GM18508 (cell line): ENCODE measurements around the gene MEIKIN.

Experiments used
- ATAC-seq: cut with Tn5 transposase; IDR thresholded peaks from one replicate; pipeline ENCODE4 v1.9.1; 2021; ENCODE audit warnings: moderate number of reproducible peaks; ENCODE audit not compliant: insufficient read depth, unreplicated experiment

The MEIKIN gene, protein sequence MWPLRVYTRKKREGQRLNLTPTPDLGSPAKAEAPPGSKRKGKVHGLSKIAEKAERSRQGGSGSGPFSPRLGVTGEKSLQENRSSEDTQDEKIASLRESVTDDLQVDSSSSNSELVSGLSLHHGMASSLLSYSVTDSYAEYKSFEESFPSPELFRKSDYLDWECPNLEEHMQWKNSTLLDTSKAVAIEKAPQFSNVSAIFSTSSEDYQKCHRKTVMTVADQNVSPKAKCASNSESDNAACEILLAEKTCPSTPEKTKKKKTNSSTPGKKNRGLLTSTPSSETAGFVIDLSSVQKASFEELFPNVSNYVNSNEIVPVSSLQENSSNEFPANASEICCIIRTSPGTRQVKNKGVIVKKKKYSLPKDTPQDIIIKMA

GRCh38 chr5:131945551-131946168 is at the start of gene MEIKIN:
Gene MEIKIN (minus strand): TSS chr5:131945663. CDS start chr5:131945505, 158 bp downstream.
- no peak for ATAC-seq

DNA sequence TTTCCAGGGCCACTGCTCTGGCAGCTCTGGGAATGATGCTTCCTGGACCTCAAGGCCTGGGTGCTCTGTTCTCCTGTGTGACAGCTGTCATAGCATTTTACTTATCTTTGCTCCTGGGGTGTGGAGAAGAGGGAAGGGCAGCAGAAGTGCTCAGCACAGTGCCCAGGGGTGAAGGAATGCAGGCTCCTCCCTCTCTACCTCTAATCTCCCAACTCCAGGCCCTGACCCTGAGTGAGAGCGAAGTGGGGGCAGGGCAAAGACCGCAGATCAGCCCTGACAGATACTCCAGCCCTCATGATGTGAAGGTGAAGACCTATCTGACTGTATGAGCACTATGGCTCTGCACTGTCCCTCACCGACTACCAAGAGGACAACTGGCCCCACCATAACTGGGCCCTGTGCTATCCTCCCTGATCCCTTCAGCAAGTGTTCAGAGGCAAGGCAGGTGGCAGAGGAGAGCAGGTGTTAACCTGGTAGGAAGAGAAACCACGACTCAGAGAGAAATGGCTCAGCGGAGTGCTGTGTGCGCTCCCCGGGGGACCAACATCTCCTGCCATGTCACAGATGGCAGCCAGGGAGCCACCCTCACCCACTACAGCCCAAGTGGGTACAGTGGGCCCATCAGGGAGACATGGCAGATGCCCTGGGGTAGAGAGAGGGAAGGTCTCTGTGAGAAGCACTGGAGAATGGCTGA is 49.2 kb upstream of the MEIKIN start:
- ATAC-seq = no peak

DNA sequence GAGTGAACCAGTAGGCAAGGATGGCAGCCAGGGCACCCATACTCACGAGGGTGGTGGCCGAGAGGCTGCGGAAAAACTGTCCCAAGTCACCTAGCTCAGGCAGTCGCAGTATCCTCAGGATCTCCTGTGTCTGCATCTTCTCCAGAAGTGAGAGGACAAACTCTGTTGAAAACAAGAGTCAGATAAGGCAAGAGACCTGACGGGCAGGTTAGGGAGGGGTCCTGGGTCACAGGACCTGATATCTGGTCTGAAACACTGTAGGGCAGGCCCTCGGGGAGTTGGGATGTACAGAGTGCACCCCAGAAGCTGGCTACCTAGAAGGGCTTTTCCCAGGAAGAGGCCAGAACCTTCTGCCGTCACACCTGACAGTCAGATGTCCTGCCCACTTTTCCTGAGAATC is 48.6 kb upstream of the MEIKIN start:
- no peak for ATAC-seq

DNA sequence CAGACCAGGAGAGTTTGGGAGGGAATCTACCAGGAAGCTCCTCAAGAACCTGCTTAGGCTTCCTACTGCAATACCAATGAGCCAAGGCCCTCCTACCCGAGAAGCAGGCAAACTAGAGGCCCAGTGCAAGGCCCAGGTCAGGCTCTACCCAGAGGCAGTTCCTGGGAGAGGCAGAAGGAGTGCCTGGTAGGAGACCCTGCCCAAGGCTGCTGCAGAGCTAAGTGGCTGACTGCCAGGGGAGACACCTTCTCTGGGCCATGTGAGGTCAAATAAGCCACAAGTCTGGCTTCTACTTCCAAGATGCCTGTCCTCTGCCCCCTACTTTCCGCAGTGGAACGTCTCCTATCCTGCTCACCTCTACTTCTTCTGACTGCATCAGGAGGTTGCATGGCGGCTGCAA is 48.2 kb upstream of the MEIKIN start:
- no peak for ATAC-seq

DNA sequence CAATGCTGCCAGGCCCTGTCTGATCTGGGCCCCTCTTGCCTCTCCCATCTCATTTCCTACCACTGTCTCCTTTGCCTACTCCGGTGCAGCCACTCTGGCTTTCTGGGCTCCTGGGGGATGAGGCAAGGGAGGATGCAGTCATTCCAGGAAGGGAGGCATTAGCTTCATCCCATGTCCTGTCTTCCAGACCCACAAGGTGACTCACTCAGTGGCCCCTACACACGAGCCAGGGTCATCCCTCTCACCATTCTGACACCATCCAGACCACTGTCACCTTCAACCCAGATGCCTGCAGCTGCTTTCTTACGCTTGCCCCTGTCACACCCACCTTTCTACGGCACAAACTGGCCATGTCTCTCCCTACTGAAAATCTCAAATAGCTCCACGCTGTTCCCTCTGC is 46.9 kb upstream of the MEIKIN start:
- no peak for ATAC-seq

DNA sequence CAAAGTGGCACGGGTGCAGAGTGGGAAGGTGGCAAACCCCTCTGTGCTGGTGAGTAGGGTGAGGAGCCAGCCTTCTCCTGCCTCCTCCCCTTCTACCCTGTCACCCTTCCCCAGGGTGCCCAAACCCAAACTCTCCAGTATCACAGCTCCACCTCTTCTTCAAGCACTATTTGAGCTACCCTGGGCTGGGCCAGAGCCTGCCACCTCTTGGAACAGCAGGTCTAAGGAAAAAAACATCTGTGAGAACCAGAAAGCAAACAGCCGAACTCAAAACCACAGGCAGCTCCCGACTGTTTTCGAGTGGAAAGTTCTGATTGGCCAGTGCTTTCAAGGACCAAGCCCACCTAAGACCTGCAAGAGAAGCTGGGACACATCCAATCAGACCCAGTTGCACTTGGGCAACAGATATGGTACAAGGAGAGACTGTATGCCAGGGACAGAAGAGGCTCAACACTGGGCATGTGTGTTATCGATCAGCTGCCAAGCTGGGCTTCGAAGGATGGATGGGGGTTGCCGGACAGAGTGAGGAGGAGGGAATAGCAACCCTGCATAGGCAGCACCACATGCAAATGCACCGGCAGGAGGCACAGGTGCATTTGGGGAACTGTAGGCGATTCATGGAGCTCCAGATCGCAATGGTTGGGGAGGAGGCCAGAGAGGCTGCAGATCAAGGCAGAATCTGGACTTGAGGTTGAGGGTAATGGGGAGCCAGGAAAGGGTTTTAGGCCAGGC is 46.3 kb upstream of the MEIKIN start:
- no peak for ATAC-seq

GRCh38 chr5:131990716-131991115 is 45.3 kb upstream of the MEIKIN start:
- ATAC-seq = no peak

DNA sequence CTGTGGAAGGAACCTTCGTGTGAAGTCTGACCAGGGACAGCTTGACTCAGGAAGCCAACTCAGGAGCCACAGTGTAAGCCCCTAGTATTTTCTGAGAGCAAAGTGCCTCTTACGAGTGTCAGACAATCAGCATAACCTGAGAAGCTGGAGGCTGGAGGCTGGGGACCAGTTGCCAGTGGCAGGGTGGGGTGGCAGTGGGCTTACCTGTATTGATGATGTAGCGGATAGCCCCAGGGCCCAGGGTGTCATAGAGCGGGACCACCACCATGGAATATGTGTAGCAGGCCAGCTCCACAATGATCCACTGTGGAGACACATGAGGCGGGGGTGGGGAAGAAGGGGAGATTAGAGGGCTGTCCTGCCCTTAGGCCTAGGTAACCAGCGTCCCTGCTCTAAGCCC is 43.1 kb upstream of the MEIKIN start:
- ATAC-seq = no peak

- ATAC-seq = no peak
Observed at GRCh38 chr5:131987251-131987650, 41.8 kb upstream of the MEIKIN start.

DNA sequence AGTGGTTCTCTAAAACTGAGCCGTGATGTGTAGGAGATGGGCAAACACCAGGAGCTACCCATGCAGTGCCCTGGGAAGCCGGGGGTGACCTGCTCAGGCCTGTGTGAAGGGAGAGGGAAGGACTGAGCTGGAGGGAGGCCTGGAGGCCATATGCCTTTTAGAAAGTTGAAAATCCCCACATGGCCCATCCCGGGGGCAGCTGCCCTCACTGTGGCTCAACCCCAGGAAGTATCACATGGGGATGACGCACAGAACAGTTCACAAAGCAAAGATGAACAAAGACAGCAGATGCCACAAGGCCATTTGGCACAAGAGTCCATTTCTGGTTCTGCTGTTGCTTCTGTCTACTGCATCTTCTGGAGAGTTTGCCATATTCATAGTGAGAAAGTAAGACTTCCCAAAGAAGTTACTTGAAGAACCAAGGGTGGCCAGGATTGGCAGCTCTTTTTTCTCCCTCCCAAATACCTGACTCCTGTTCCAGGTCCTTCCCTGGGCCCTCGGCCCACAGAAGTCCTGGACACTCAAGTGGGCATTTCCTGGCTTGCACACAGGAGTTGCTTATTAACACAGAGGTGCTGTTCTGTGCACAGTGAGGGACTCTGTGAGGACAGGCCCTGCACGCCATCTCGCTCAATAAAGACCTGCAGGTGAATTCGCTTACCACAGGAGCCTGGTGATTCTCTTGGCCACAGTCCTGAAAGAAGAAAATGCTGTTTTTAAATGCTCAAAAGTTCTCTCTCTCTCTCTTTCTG is 40.9 kb upstream of the MEIKIN start:
- no peak for ATAC-seq

- ATAC-seq = no peak
Observed at GRCh38 chr5:131984956-131985665, 39.6 kb upstream of the MEIKIN start.

GRCh38 chr5:131983244-131983771 is 37.8 kb upstream of the MEIKIN start:
- no peak for ATAC-seq

DNA sequence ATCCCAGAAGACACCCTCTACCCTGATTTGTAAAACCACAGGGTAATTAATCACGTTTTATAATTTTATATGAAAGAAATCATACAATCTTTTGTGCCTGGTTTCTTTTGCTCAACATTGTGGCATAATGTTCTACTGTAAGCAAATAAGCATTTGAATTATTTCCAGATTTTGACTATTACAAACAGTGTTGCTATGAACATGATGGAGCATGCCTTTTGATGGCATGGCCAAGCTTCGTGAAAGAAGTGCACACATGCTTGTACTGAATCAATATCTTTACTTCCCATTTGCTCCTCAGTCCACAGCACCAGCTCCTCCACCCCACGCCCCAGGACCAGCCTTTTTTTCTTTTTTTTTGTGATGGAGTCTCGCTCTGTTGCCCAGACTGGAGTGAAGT is 36.1 kb upstream of the MEIKIN start:
- no peak for ATAC-seq

DNA sequence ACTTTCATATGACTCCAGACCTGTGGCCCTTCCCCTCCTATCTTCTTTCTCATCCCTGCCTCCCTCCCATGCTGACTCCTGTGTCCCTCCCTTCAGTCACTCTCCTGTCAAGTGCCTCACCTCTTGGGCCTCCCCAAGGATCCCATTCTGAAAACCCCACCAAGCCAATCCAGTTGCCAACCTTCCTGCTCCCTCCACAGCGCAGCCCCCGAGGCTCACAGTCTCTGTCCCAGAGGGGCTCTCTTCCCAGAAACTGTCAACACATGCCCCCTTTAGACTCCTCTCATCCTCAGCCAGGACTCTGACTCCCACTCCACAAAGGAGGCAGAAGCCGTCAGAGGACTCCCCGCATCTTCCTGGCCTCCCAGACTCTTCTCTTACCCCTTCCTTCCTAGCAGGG is 35.2 kb upstream of the MEIKIN start:
- ATAC-seq = no peak

DNA sequence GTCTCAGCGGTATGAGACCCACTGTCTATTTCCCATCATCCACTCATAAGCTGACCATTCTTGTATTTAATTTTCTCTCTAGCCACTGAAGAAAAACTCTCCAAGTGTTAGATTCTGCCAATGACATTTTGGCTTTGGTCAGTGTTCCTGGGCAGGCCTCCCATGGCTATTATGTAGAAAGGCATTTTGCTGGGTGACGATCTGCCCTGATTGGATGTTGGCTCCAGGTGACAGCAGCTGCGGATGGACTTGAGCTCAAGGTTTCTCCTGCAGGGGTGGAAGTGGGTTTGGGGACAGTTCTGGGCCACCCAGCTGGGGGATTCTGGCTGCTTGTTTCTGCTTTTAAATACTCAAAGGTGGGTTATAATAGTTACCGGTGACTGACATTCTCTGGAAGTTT is 34.4 kb upstream of the MEIKIN start:
- ATAC-seq = no peak

GRCh38 chr5:131977212-131977604 is 31.7 kb upstream of the MEIKIN start:
- ATAC-seq = no peak

- ATAC-seq = no peak
Observed at GRCh38 chr5:131976414-131977211, 31.1 kb upstream of the MEIKIN start.

- ATAC-seq = no peak
Observed at GRCh38 chr5:131974956-131975726, 29.7 kb upstream of the MEIKIN start.
